ENCODE measurements around the gene RMI2. TPM values are rescaled to one million over a fixed set of nuclear protein-coding genes. Genes with fewer than 3 reads are reported as not detected.
A peak's percentile ranks its signal among the peaks of the same experiment; 100 is the strongest.

The RMI2 gene
- total and polyA plus RNA-seq, 2 of the 8 experiments (the other 6 are each of a cell fraction or from before 2014, with no cell fraction given) = 58.2 to 96.0 TPM

DNA sequence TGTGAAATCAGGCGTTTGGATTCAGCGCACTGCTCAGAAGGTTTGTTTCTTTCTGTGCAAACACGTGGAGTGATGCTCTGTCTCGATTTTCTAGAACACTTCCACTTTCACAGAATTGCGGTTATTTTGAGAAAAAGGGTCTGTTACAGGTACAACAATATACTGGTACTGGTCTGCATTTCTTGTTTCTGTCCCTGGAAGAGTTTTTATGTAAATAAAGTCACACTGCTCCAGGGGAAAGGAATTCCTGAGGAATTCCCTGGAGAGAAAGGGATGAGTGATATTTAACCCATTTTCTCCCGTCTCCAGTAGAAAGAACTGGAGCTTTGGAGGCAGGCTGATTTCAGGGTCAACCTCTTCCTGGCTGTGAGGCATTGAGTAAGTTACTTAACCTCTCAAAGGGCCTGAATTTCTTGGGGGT lies 16.2 kb upstream of the RMI2 start (continued):
- TF ChIP-seq SIN3A (conservative IDR thresholded peaks at IDR 0.05 in 1 of 2, IDR thresholded peaks at IDR 0.05 in 1 of 2; ENCODE audit: low read depth in 1 of 2, low read length in 2 of 2) = 0 out of 4 replicates have a peak, but pooled peaks of 1 of the 2 experiments have one; percentile 23
- TF ChIP-seq, protein P1, sequence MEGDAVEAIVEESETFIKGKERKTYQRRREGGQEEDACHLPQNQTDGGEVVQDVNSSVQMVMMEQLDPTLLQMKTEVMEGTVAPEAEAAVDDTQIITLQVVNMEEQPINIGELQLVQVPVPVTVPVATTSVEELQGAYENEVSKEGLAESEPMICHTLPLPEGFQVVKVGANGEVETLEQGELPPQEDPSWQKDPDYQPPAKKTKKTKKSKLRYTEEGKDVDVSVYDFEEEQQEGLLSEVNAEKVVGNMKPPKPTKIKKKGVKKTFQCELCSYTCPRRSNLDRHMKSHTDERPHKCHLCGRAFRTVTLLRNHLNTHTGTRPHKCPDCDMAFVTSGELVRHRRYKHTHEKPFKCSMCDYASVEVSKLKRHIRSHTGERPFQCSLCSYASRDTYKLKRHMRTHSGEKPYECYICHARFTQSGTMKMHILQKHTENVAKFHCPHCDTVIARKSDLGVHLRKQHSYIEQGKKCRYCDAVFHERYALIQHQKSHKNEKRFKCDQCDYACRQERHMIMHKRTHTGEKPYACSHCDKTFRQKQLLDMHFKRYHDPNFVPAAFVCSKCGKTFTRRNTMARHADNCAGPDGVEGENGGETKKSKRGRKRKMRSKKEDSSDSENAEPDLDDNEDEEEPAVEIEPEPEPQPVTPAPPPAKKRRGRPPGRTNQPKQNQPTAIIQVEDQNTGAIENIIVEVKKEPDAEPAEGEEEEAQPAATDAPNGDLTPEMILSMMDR (IDR thresholded peaks at IDR 0.05; ENCODE audit: control extremely low read depth in 1 of 3, insufficient read depth in 1 of 3, low read depth in 1 of 3, low read length in 3 of 3) = no peak
- no peak for TF ChIP-seq SIX5 (IDR thresholded peaks at IDR 0.05; ENCODE audit: low read depth, low read length)
- no peak for TF ChIP-seq GTF2F1 (IDR thresholded peaks at IDR 0.05; ENCODE audit: borderline replicate concordance, low read depth, low read length)
- TF ChIP-seq, protein P2, sequence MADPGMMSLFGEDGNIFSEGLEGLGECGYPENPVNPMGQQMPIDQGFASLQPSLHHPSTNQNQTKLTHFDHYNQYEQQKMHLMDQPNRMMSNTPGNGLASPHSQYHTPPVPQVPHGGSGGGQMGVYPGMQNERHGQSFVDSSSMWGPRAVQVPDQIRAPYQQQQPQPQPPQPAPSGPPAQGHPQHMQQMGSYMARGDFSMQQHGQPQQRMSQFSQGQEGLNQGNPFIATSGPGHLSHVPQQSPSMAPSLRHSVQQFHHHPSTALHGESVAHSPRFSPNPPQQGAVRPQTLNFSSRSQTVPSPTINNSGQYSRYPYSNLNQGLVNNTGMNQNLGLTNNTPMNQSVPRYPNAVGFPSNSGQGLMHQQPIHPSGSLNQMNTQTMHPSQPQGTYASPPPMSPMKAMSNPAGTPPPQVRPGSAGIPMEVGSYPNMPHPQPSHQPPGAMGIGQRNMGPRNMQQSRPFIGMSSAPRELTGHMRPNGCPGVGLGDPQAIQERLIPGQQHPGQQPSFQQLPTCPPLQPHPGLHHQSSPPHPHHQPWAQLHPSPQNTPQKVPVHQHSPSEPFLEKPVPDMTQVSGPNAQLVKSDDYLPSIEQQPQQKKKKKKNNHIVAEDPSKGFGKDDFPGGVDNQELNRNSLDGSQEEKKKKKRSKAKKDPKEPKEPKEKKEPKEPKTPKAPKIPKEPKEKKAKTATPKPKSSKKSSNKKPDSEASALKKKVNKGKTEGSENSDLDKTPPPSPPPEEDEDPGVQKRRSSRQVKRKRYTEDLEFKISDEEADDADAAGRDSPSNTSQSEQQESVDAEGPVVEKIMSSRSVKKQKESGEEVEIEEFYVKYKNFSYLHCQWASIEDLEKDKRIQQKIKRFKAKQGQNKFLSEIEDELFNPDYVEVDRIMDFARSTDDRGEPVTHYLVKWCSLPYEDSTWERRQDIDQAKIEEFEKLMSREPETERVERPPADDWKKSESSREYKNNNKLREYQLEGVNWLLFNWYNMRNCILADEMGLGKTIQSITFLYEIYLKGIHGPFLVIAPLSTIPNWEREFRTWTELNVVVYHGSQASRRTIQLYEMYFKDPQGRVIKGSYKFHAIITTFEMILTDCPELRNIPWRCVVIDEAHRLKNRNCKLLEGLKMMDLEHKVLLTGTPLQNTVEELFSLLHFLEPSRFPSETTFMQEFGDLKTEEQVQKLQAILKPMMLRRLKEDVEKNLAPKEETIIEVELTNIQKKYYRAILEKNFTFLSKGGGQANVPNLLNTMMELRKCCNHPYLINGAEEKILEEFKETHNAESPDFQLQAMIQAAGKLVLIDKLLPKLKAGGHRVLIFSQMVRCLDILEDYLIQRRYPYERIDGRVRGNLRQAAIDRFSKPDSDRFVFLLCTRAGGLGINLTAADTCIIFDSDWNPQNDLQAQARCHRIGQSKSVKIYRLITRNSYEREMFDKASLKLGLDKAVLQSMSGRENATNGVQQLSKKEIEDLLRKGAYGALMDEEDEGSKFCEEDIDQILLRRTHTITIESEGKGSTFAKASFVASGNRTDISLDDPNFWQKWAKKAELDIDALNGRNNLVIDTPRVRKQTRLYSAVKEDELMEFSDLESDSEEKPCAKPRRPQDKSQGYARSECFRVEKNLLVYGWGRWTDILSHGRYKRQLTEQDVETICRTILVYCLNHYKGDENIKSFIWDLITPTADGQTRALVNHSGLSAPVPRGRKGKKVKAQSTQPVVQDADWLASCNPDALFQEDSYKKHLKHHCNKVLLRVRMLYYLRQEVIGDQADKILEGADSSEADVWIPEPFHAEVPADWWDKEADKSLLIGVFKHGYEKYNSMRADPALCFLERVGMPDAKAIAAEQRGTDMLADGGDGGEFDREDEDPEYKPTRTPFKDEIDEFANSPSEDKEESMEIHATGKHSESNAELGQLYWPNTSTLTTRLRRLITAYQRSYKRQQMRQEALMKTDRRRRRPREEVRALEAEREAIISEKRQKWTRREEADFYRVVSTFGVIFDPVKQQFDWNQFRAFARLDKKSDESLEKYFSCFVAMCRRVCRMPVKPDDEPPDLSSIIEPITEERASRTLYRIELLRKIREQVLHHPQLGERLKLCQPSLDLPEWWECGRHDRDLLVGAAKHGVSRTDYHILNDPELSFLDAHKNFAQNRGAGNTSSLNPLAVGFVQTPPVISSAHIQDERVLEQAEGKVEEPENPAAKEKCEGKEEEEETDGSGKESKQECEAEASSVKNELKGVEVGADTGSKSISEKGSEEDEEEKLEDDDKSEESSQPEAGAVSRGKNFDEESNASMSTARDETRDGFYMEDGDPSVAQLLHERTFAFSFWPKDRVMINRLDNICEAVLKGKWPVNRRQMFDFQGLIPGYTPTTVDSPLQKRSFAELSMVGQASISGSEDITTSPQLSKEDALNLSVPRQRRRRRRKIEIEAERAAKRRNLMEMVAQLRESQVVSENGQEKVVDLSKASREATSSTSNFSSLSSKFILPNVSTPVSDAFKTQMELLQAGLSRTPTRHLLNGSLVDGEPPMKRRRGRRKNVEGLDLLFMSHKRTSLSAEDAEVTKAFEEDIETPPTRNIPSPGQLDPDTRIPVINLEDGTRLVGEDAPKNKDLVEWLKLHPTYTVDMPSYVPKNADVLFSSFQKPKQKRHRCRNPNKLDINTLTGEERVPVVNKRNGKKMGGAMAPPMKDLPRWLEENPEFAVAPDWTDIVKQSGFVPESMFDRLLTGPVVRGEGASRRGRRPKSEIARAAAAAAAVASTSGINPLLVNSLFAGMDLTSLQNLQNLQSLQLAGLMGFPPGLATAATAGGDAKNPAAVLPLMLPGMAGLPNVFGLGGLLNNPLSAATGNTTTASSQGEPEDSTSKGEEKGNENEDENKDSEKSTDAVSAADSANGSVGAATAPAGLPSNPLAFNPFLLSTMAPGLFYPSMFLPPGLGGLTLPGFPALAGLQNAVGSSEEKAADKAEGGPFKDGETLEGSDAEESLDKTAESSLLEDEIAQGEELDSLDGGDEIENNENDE (IDR thresholded peaks at IDR 0.05; ENCODE audit: insufficient replicate concordance, low read length) = peak; percentile 37
